Loucy (cell line): ENCODE measurements around the gene RBM18.

Experiments
- H2AFZ ChIP-seq: fragments of 200-600 bp; sonication (generic); 2 replicates; pipeline ENCODE4 v1.6.0; 2016; ENCODE audit warnings: antibody characterized with exemption, mild to moderate bottlenecking, low read length, moderate library complexity
- H3F3A ChIP-seq: fragments of 200-600 bp; 2 replicates; pipeline ENCODE4 v1.6.0; 2016; ENCODE audit warnings: antibody characterized with exemption, low read depth, mild to moderate bottlenecking
- H3K27me3 ChIP-seq: fragments of 200-600 bp; sonication (generic); 2 replicates; pipeline ENCODE4 v1.6.1; 2014; ENCODE audit warnings: low read length, mild to moderate bottlenecking; ENCODE audit not compliant: insufficient read depth, poor library complexity, severe bottlenecking
- H3K36me3 ChIP-seq: fragments of 200-600 bp; sonication (generic); 2 replicates; pipeline ENCODE4 v1.6.1; 2016; ENCODE audit warnings: low read length; ENCODE audit not compliant: insufficient read depth
- H3K4me1 ChIP-seq: fragments of 200-600 bp; sonication (generic); 2 replicates; pipeline ENCODE4 v1.5.1; 2014; ENCODE audit warnings: low read length, mild to moderate bottlenecking; ENCODE audit not compliant: insufficient read depth, poor library complexity, severe bottlenecking
- H3K4me2 ChIP-seq: fragments of 200-600 bp; sonication (generic); 2 replicates; pipeline ENCODE4 v1.6.0; 2014; ENCODE audit warnings: antibody characterized with exemption, low read length, low read depth, mild to moderate bottlenecking; ENCODE audit not compliant: poor library complexity, severe bottlenecking
- H3K4me3 ChIP-seq: fragments of 200-600 bp; sonication (generic); 2 replicates; pipeline ENCODE4 v1.5.1; 2014; ENCODE audit warnings: low read length, mild to moderate bottlenecking, mixed read lengths; ENCODE audit not compliant: poor library complexity, severe bottlenecking
- H3K79me2 ChIP-seq: fragments of 200-600 bp; sonication (generic); 2 replicates; pipeline ENCODE4 v1.6.1; 2014; ENCODE audit warnings: low read length; ENCODE audit not compliant: insufficient read depth
- H3K9ac ChIP-seq: fragments of 200-600 bp; sonication (generic); 2 replicates; pipeline ENCODE4 v1.6.0; 2014; ENCODE audit warnings: mild to moderate bottlenecking, low read depth, low read length, moderate library complexity; ENCODE audit not compliant: poor library complexity, severe bottlenecking
- H3K9me2 ChIP-seq: fragments of 200-600 bp; sonication (generic); replicated peaks from 2 replicates; pipeline ENCODE4 v1.6.1; 2016; ENCODE audit warnings: low read depth, low read length, mixed read lengths
- H3K9me3 ChIP-seq: fragments of 200-600 bp; sonication (generic); 2 replicates; pipeline ENCODE4 v1.6.1; 2014; ENCODE audit warnings: mild to moderate bottlenecking, antibody characterized with exemption, low read length, low read depth; ENCODE audit not compliant: insufficient read depth
- H4K20me1 ChIP-seq: fragments of 200-600 bp; sonication (generic); 2 replicates; pipeline ENCODE4 v1.6.0; 2014; ENCODE audit warnings: antibody characterized with exemption, low read length, mild to moderate bottlenecking; ENCODE audit not compliant: insufficient read depth, poor library complexity, severe bottlenecking
- CTCF ChIP-seq: fragments of 200-600 bp; sonication (generic); conservative IDR thresholded peaks from 2 replicates; pipeline ENCODE4 v1.5.1; 2014; ENCODE audit warnings: mild to moderate bottlenecking, antibody characterized with exemption, low read length
- EZH2phosphoT487 ChIP-seq: fragments of 200-600 bp; IDR thresholded peaks from 2 replicates; pipeline ENCODE4 v1.6.1; 2018; ENCODE audit warnings: antibody characterized with exemption, mild to moderate bottlenecking, moderate library complexity, borderline replicate concordance

Gene RBM18

GRCh38 chr9:122202111-122202510 is 62.5 kb downstream of the RBM18 start:
- TF ChIP-seq EZH2phosphoT487 (no peak), CTCF (no peak)
- no peaks in the 10 kb centered on the region for H4K20me1 ChIP-seq
- H3K79me2 ChIP-seq = no peaks in the 10 kb centered on the region
- no peak overlapping the region for H3K4me2 ChIP-seq
- no peaks in the 10 kb centered on the region for H3F3A ChIP-seq
- no peak overlapping the region for H2AFZ ChIP-seq
- no peaks in the 10 kb centered on the region for H3K4me1 ChIP-seq
- H3K9me2 ChIP-seq = no peaks in the 10 kb centered on the region
- H3K36me3 ChIP-seq = no peaks in the 10 kb centered on the region
- no peak overlapping the region for H3K4me3 ChIP-seq
- no peaks in the 10 kb centered on the region for H3K9me3 ChIP-seq
- H3K27me3 ChIP-seq = no peaks in the 10 kb centered on the region
- H3K9ac ChIP-seq = no peak overlapping the region

GRCh38 chr9:122201641-122202040 is 63.0 kb downstream of the RBM18 start:
- H3K4me1 ChIP-seq = no peaks in the 10 kb centered on the region
- H3K27me3 ChIP-seq = no peaks in the 10 kb centered on the region
- no peaks in the 10 kb centered on the region for H3K9me2 ChIP-seq

GRCh38 chr9:122200960-122201595 is 63.6 kb downstream of the RBM18 start:
- Histone ChIP-seq H3F3A (no peaks in the 10 kb centered on the region), H3K4me2 (no peak overlapping the region), H3K9me2 (no peaks in the 10 kb centered on the region), H3K9ac (no peak overlapping the region), H3K4me1 (no peaks in the 10 kb centered on the region), H4K20me1 (no peaks in the 10 kb centered on the region), H2AFZ (no peak overlapping the region), H3K4me3 (no peak overlapping the region), H3K79me2 (no peaks in the 10 kb centered on the region), H3K36me3 (no peaks in the 10 kb centered on the region), H3K27me3 (no peaks in the 10 kb centered on the region), H3K9me3 (no peaks in the 10 kb centered on the region)
- TF ChIP-seq EZH2phosphoT487 = no peak
- no peak for TF ChIP-seq CTCF

More at GRCh38 chr9:122201641-122202040, 63.0 kb downstream of the RBM18 start:
- Histone ChIP-seq H3K36me3 (no peaks in the 10 kb centered on the region), H3K9me3 (no peaks in the 10 kb centered on the region), H3K4me2 (no peak overlapping the region), H3K9ac (no peak overlapping the region), H3F3A (no peaks in the 10 kb centered on the region), H3K79me2 (no peaks in the 10 kb centered on the region), H2AFZ (no peak overlapping the region), H4K20me1 (no peaks in the 10 kb centered on the region), H3K4me3 (no peak overlapping the region)
- TF ChIP-seq CTCF (no peak), EZH2phosphoT487 (no peak)
